Measurements from ENCODE around the gene CKB.
"Not testable (repeated sequence)": the region's sequence is repeated elsewhere in the genome, so short reads cannot be mapped to it uniquely, and the experiment has no call there.

Gene CKB

DNA sequence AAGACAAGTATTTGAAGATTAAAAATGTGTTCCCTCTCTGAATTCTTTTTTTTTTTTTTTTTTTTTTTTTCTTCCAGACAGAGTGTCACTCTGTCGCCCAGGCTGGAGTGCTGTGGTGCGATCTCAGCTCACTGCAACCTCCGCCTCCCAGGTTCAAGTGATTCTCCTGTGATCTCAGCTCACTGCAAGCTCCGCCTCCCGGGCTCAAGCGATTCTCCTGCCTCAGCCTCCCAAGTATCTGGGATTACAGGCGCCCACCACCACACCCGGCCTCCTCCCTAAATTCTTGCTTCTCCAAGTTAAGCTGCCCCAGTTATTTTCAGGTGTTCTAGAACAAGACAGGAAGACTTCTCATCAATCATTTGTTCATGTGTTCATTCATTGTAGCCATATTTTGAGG is 10.4 kb downstream of the CKB start:
- not testable (repeated sequence) for DNase-seq (ENCODE audit: low read depth in 2 of 2)

DNA sequence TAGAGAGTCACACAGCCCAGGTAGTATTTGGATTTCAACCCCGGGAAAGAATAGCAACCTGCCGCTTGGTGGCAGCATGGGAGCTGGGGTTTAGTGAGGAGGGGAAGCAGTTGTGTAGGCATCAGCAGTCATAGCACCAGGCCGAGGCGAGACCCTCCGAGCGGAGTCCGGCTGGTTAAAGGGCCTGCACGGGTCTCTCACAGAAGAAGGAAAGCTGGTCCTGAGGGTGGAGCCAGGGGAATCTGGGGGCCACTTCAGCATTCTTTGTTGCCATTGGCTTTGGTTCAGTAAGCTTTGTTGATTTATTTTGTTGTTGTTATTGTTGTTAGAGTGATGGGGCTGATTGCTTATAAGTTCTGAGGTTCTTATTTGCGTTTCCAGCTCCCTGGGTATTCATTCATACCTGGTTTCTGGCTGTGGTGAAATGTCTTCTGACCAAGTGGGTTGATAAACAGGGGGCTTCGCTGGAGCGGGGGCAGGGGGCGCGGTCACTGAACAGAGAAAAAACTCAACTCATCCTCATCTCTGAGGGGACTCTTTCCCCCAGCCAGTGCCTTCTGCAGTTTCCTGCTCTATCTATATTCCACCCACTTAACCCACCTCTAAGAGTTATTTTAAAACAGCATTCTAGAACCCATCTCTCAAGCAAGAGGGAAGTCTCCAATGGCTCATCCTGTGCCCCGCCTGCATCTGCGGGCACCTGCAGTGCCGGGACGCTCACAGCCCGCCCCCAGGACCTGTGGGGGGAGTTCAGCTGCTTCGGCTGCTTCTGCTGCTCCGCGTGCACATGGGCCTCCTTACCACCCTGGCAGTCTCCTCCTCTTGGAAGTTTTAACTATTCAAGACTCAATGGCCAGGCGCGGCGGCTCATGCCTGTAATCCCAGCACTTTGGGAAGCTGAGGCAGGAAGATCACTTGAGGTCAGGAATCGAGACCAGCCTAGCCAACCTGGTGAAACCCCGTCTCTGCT is 11.6 kb downstream of the CKB start:
- DNase-seq (ENCODE audit: low read depth in 2 of 2): no peak

DNA sequence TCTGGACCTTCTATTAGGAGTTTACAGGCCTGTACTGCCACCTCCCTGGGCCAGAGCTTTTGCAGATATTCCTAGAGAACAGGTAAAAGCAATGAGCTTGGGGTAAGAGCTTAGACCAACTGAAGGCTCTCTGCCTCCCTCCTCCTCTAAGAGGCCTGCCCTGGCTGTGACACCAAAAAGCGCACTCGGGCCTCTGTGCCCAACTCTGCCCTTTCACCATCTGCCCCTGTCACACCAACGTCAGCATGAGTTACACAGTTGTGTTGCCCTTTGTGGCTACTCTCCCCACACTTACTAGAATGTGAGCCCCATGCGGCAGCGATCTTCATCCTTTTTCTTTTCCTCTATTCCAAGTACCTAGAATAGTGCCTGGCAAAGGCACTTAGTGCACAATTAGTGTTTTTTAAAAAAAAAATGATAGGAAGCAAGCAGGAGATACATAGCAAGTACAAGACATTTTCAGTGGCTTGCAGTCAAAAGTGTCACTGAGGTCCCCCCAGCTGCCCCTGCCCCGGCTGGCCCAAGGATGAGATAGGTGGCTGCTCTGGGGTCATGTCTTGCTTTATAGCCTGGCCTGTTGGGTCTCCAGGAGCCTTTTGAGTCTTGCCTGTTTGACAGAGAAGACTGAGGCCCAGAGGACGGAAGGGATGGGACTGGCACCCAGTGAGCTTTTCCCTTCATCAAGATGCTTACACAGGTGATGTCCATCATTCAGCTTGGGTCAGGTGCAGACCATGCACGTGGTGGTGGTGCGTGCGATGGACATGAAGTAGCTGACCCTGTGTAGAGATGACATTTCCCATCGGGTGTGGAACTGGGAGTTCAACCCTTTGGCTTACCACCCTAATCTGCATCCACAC is 12.5 kb downstream of the CKB start:
- no peak for DNase-seq (ENCODE audit: low read depth in 2 of 2)

DNA sequence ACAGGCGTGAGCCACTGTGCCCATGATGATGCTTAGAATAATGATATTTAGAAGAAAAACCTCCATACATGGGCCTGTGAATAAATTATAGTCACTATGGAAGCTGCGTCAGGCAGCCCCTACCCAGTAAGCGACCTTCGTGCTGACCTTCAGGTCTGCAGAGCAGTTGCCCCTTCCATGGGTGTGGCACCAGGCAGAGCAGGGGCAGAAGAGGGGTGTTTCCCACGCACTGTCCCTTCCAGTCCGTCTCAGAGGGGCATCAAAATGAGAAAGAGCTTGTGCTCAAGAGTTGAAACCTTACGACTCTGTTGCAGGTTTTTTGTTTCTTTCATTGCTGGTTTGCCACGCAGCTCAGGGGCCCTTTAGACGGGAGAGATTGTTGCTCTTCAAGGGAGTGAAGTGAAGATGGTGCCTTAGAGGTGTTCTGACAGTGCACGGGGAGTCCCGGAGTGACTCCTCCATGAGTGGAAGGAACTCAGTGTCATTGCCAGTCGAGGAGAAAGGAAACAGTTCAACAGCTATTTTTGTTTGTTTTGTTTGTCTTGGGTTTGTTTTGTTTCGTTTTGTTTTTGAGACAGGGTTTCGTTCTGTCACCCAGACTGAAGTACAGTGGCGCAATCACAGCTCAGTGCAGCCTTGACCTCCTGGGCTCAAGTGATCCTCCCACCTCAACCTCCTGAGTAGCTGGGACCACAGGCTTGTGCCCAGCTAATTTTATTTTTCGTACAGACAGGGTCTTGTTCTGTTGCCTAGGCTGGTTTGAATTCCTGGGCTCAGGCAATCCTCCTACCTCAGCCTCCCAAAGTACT is 13.9 kb downstream of the CKB start:
- no peak for DNase-seq (ENCODE audit: low read depth in 2 of 2)

DNA sequence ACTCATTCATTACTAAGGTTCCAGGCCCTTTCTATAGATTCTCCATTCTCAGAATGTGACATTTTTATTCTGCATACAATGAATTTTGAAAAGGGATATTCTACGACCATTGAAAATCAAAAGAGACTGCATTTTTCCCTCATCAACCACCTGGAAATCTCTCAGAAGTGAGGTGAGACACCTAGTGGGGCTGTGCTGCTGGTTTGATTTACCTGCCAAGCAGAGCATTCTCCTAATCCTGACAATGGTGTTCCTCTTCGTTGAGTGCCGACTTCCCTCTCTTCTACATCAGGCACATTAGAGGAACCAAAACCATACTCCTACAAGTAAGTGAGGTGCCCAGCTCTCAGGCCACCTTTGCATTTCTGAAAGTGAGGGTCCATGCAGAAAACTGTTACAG is 14.9 kb downstream of the CKB start:
- no peak for DNase-seq (ENCODE audit: low read depth in 2 of 2)

DNA sequence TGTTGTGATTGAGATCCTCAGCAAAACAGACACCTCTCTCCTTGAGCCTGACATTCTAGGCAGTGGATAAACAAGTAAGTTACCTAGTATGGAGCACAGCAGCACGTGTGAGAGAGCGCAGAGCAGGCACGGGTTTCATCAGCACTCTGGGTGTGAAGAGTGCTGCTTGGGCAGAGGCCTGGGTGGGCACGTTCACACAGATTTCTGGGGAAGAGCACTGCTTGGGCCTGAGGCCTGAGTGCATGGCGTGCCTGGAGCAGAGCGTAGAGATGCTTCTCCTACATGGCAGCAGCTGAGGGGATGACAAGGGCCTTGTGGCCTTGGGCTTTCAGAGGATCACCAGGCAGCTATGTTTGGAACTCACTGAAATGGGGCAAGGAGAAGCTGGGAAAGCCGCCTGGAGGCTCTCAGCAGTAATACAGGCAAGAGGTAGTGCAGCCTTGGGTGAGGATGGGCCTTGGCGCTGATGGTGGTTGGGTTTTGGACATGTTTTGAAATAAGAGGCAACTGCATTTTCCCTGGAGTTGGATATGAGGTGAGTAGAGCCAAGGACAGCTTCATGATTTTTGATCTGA is 17.6 kb downstream of the CKB start:
- DNase-seq (ENCODE audit: low read depth in 2 of 2): no peak

DNA sequence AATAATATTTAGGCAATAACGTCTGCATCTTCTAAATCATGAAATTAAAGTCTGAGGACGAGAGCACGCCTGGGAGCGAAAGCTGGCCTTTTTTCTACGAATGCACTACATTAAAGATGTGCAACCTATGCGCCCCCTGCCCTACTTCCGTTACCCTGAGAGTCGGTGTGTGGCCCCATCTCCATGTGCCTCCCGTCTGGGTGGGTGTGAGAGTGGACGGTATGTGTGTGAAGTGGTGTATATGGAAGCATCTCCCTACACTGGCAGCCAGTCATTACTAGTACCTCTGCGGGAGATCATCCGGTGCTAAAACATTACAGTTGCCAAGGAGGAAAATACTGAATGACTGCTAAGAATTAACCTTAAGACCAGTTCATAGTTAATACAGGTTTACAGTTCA is 19.3 kb downstream of the CKB start:
- no peak for DNase-seq (ENCODE audit: low read depth in 2 of 2)

DNA sequence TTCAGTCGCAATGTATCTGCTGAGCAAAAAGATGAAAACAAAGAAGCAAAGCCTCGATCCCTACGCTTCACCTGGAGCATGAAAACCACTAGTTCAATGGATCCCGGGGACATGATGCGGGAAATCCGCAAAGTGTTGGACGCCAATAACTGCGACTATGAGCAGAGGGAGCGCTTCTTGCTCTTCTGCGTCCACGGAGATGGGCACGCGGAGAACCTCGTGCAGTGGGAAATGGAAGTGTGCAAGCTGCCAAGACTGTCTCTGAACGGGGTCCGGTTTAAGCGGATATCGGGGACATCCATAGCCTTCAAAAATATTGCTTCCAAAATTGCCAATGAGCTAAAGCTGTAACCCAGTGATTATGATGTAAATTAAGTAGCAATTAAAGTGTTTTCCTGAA is 19.8 kb downstream of the CKB start:
- no peak for DNase-seq (ENCODE audit: low read depth in 2 of 2)

DNA sequence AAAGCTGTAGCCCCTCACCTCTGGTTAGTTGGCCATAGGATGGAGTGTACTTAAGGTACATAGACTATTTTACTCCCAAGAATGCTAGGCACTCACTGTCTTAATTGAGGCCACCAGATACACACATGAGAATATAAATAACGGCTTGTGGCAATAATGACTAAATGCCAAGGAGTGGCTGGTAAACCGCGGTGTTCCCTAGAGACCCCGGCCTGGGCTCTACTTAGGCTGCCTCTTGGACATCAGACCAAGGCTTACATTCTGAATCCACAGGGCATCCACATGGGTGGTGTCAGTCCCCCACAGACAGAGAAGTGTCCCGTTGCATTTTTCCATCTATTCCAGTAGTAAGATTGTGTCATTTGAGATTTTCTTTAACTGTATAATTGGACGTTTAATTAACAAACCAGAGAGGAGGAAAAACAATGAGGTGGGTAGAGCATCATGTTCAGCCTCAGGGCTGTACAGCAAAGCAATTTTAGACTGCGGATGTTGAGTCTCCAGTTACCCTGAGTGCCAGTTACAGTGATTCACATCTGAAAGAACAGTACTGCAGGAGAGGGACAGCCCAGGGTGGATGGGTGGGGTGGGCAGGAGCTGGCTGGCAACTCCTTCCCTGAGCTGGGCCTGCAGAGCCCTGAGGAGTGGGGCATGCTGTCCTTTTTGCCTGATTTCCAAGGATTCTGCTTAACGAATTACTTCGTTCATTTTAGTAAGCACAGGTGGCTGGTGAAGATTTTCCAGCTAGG is 20.5 kb downstream of the CKB start:
- DNase-seq (ENCODE audit: low read depth in 2 of 2): no peak

DNA sequence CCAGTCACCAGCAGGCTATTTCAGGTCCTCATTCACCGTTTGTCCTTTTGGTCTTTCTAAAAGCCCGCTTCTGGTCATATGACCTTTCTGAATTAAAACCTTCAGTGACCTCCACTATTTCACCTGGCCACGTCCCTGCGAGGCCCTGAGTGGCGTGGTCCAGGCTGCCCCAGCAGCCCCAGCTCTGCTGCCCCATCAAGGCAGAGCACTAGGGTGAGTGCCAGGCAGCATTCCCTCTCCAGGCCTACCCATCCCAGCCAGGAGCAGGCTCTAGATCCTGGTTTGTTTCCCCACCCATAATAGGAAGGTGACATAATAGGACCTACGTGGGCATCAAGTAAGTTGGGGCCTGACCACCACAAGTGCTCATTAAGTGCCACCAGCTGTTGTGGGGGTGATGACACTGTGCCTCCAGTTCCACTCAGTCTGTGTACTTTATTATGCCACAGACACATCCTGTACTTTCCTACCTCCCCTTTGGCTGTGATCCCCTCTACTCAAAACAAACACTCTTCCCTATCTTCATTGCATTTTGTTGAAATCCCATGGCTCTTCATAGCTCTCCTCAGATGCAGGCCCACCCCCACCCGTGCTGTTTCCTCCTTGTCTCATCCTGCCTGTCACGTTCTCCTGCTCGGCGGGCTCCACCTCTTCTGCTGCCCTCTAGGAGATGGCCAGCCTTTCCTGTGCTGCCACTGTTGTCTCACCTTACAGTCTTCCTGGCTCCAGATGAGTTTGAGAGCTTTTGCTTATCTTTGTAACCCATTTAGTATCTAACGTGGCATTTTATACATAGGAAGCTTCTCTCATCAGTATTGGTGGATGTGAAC is 21.4 kb downstream of the CKB start:
- no peak for DNase-seq (ENCODE audit: low read depth in 2 of 2)

DNA sequence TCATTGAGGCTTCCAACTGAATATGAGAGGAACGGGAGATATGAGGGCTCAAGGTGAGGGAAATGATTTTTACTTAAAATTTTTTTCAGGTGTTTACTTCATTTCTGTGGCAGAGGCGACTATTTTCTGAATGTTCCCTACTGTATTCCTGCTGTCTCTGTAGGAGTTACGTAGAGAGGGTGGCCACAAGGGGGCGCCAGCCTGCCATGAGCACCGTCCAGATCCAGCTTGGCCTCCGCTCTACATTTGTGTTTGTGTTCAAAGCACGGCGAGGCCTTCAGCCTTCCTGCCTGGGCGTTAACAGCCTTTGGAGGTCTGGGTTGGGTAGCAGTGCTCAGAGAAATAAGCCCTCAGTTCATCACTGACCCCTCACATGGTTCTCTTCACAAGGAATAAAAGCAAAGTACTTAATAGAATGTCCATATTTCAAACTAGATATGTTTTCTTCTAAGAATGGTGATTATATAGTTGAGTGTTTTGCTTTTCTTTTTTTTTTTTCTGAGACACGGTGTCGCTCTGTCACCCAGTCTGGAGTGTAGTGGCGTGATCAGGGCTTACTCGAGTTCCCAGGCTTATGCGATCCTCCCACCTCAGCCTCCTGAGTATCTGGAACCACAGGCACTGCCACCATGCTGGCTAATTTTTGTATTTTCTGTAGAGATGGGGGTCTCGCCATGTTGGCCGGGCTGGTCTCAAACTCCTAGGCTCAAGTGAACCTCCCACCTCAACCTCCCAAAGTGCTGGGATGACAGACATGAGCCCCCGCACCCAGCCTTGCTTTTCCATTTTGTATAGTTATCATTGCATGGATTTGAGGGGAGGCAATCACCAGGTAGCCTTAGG is 22.3 kb downstream of the CKB start:
- DNase-seq (ENCODE audit: low read depth in 2 of 2): peak; percentile 57 to 66

DNA sequence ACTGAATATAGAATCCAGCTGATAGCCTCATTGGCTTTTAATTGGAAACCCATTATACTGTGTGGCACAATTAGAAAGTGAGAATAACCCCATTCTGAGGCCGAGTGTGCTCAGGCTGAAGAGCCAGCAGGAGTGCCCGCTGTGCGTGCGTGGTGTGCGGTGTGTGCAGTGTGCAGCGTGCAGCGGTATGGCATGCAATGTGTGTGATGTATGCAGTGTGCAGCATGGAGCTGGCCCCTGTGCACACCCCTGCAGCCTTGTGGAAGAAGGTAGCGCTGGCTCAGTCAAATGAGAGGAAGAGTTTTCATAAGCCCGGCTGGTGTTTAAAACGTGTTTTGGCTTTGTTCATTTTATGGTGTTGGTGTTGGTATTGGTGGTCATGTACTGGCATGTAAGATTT is 22.9 kb downstream of the CKB start:
- DNase-seq (ENCODE audit: low read depth in 2 of 2): no peak

DNA sequence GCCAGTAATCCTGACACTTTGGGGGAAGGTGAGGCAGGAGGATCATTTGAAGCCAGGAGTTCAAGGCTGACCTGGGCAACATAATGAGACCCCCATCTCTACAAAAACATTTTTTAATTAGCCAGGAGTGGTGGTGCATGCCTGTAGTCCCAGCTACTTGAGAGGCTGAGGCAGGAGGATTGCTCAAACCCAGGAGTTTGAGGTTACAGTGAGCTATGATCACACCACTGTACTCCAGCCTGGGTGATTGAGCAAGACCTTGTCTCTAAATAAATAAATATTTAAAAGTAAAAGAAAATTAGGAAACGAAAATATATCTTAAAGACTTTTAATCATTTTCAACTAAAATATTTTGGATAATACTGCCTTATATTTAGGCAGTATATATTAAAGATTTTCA is 25.9 kb downstream of the CKB start:
- no peak for DNase-seq (ENCODE audit: low read depth in 2 of 2)

DNA sequence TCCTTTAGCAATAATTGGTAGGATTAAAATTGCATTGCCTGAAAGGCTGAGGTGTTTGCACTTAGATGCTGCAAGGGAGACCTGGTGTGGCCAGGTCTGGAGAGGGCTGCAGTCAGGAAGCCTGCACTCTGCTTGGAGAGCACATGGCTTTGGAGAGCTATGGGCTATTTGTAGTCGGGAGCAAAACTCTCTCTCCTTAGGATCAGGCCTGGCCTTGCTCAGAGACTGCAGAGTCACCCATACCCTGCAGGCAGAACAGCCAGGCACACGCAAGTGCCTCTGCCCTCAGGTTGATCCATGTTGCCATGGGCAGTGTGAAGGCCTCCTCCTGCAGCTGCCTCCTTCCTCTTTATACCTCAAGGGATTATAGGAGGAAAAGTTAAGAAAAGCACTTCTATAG is 26.8 kb downstream of the CKB start:
- DNase-seq (ENCODE audit: low read depth in 2 of 2): no peak

DNA sequence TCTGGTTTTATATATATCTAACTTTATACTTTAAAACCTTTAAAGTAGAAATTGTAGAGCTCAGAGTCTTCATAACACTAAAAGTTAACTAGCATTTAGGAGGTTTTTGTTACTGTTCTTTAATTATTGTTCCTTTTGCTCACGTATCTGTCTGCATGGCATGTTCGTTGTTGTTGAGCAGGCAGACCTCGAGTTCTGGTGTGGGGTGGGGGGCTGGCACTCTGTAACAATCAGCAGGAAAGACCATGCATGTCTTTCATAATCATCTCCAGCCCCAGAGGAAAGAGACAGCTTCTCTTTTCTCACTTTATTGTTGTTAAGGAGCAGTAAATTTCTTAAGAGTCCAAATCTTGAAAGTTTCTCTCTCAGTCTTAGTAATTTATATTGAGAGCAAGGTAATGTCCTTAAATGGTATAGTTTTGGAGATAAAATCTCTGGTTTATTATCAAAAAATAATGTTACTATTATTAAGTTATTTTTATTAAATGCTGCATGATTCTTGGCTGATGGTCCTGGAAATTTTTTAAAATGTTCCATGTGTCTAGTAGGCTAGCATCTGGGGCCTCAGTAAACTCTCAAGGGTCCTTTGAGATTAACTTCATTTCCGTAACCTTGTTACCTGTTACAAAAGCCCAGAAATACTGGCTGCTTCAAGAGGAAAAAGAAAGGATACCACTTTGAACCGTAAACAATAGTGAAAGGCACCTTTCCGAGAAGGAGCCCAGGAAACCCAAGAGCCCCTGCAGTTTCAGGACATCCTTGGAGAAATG is 30.3 kb downstream of the CKB start:
- no peak for DNase-seq (ENCODE audit: low read depth in 2 of 2)

DNA sequence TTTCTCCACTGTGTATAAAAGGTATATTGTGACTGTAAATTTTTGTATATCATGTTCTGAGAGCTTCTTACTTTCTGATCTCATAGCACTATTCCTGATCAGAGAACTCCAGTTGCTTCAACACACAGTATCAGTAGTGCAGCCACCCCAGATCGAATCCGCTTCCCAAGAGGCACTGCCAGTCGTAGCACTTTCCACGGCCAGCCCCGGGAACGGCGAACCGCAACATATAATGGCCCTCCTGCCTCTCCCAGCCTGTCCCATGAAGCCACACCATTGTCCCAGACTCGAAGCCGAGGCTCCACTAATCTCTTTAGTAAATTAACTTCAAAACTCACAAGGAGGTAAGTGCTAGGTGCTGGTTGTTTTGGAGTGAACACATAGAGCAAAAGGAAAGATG is 30.9 kb downstream of the CKB start:
- no peak for DNase-seq (ENCODE audit: low read depth in 2 of 2)

DNA sequence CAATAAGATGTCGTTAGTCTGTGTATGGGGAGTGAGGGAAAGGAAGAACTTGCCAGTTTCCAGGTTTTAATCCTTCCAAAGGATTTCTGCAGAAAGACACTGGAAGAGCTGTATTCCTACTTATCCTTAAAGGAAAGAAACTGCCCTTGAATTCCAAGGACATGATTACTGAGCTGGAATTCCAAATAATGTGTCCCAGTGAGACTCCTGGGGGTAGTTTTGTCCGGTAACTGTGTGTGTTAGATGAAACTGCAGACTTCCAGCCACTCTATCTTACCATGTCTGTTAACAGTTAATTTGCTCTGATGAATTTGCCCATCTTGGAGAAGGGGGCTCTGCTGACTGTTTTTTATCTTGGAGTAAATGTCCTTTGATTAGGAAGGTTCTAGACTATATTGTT is 33.0 kb downstream of the CKB start:
- no peak for DNase-seq (ENCODE audit: low read depth in 2 of 2)

DNA sequence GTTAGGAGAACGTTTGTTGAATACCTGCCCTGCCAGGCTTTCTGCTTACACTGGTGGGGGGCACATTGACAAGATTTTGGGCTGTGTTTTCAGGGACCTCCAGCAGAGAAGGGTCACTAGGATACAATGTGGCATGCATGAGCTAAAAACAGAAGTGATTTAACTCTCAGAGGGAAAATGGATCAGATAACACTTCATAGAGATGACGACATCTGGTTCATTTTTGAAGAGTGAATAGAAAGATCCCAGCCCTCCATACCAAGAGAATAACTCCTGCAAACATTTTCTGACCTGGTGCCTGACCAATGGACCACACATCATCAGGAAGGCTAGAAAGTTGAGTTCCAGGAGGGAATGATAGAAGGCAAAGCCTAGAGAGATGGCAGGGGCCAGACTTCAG is 33.7 kb downstream of the CKB start:
- no peak for DNase-seq (ENCODE audit: low read depth in 2 of 2)
